Esophagus squamous epithelium (tissue), 5 donors: ENCODE data around the gene CCDC38. TPM values are rescaled to one million over a fixed set of nuclear protein-coding genes. Genes with fewer than 3 reads are reported as not detected.
"Not testable (repeated sequence)": the region's sequence is repeated elsewhere in the genome, so short reads cannot be mapped to it uniquely, and the experiment has no call there.

Source experiments
- DNase-seq: peaks from one replicate; lab custom pipeline; 2025; lab: John Stamatoyannopoulos, UW
- H3K27ac ChIP-seq, 4 donors: fragments of 200-600 bp; sonication (generic); one replicate each; pipeline ENCODE4 v1.5.1; 2016 to 2019; ENCODE audit warnings: mild to moderate bottlenecking in 1 of 4
- H3K27me3 ChIP-seq, 4 donors: fragments of 200-600 bp; sonication (generic); 1 replicate in 3 of 4; 2 replicates in 1 of 4; pipeline versions ENCODE4 v1.5.1 to v1.6.0; 2017 to 2021; ENCODE audit warnings: antibody characterized with exemption in 1 of 4
- H3K36me3 ChIP-seq, 3 donors: fragments of 200-600 bp; sonication (generic); one replicate each; pipeline ENCODE4 v1.5.1; 2016 to 2019
- H3K4me1 ChIP-seq, 3 donors: fragments of 200-600 bp; sonication (generic); one replicate each; pipeline ENCODE4 v1.5.1; 2017 to 2019
- H3K4me3 ChIP-seq, 4 donors: fragments of 200-600 bp; sonication (generic); 1 replicate in 3 of 4; 2 replicates in 1 of 4; pipeline ENCODE4 v1.5.1; 2016 to 2019; ENCODE audit warnings: mild to moderate bottlenecking in 2 of 4, moderate library complexity in 1 of 4
- H3K9me3 ChIP-seq, 3 donors: fragments of 200-600 bp; sonication (generic); one replicate each; pipeline ENCODE4 v1.5.1; 2016 to 2019
- POLR2A ChIP-seq, 4 donors: fragments of 450-650 bp; IDR thresholded peaks; one replicate each; pipeline ENCODE4 v1.6.1; 2017; ENCODE audit warnings: antibody characterized with exemption in 4 of 4, mild to moderate bottlenecking in 4 of 4, moderate library complexity in 3 of 4
- WGBS, 2 donors: methylation state at CpG; one replicate each; pipeline ENCODE4 v1.1.5; 2018; 5-methylcytosine and 5-hydroxymethylcytosine counted together
- intact Hi-C: fragments of 100-400 bp; cut with DNase I; formaldehyde crosslinking; loops from one replicate; pipeline ENCODE4 v1.15.0; 2022
- total RNA-seq, 4 donors: library from RNA; depleted of rRNA; stranded (reverse); fragments of >200 nt; gene quantifications; one replicate each; pipeline ENCODE4 v1.1.0, GENCODE V29; 2016
- TF ChIP-seq, protein P1 (sequence below), 6 experiments: fragments of 450-650 bp in 4 of 6; fragments of 200-600 bp in 2 of 6; sonication (generic) in 2 of 6; IDR thresholded peaks; one replicate each; pipeline ENCODE4 v1.5.1; 2016 to 2019; ENCODE audit warnings: antibody characterized with exemption in 6 of 6, mild to moderate bottlenecking in 4 of 6, moderate library complexity in 4 of 6
- donor health status: DM: yes; HTN: yes; CAD: no.

Gene CCDC38
- total RNA-seq, 4 donors from 2014 or later: 0.23 TPM; not detected in 3

DNA sequence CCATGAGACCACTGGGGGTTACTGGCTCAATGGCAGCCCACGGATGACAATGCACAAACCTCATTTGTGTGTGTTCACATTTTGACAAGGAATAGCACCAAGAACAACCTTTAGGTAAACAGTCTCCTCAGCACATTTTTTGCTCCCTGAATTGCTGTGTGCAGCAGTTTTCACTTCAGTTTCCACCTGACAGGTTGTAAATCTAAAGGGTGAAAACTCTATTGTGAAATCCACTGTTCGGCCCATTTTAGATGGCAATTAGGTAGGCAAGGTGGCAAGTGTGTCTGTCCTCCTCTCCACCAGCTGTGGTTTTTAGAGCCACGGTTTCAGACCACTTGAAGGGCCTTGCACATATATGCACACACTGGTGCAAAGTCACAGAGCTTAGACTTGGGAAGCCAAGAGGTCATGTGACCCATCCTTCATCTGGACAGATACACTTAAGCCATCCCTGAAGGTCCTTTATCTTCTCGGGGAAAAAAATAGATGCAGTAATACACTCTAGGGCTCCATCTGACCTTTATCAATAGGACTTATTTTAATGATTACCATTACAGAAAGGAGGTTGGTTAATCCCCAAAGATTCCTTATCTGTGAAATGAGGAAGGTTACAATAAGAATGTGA is 30.5 kb upstream of the CCDC38 start:
- Histone ChIP-seq H3K27ac (no peak overlapping the region), H3K36me3 (no peaks in the 10 kb centered on the region), H3K4me1 (no peaks in the 10 kb centered on the region), H3K27me3 (no peaks in the 10 kb centered on the region), H3K9me3 (no peaks in the 10 kb centered on the region), H3K4me3 (no peak overlapping the region)
- no peak for TF ChIP-seq POLR2A (IDR thresholded peaks at IDR 0.05)
- TF ChIP-seq, protein P1, sequence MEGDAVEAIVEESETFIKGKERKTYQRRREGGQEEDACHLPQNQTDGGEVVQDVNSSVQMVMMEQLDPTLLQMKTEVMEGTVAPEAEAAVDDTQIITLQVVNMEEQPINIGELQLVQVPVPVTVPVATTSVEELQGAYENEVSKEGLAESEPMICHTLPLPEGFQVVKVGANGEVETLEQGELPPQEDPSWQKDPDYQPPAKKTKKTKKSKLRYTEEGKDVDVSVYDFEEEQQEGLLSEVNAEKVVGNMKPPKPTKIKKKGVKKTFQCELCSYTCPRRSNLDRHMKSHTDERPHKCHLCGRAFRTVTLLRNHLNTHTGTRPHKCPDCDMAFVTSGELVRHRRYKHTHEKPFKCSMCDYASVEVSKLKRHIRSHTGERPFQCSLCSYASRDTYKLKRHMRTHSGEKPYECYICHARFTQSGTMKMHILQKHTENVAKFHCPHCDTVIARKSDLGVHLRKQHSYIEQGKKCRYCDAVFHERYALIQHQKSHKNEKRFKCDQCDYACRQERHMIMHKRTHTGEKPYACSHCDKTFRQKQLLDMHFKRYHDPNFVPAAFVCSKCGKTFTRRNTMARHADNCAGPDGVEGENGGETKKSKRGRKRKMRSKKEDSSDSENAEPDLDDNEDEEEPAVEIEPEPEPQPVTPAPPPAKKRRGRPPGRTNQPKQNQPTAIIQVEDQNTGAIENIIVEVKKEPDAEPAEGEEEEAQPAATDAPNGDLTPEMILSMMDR (IDR thresholded peaks at IDR 0.05): no peak
- DNase-seq: no peak
- WGBS, 2 donors: 64 to 66% methylated on average over 3 to 4 of the region's 4 CpGs
- intact Hi-C loops: no loop called here

DNA sequence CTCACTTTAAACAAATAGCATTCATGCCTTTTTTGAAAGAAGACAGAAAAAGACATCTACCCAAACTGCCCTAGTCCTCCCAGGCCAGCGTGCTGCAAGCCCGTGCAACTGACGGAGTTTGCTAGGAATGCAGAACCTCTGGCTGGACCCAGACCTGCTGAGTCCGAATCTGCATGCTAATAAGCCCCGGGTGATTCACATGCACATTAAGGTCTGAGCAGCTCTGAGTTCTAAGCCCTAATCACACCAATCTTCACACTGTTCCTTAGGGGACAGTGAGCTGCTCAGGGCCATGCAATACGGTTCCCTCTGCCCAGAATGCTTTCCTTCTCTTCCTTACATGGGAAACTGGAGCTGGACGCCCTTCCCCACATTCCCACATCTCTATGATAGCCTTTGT is 28.5 kb upstream of the CCDC38 start:
- DNase-seq: no peak
- no peaks in the 10 kb centered on the region for H3K27me3 ChIP-seq
- H3K4me3 ChIP-seq: no peak overlapping the region
- no peaks in the 10 kb centered on the region for H3K36me3 ChIP-seq
- H3K9me3 ChIP-seq: no peaks in the 10 kb centered on the region
- intact Hi-C loops: no loop called here
- no peaks in the 10 kb centered on the region for H3K4me1 ChIP-seq
- WGBS, 2 donors: 42 to 65% methylated on average over 6 to 7 of the region's 7 CpGs
- H3K27ac ChIP-seq: no peak overlapping the region
- TF ChIP-seq, protein P1 (IDR thresholded peaks at IDR 0.05): no peak
- TF ChIP-seq POLR2A (IDR thresholded peaks at IDR 0.05): no peak

DNA sequence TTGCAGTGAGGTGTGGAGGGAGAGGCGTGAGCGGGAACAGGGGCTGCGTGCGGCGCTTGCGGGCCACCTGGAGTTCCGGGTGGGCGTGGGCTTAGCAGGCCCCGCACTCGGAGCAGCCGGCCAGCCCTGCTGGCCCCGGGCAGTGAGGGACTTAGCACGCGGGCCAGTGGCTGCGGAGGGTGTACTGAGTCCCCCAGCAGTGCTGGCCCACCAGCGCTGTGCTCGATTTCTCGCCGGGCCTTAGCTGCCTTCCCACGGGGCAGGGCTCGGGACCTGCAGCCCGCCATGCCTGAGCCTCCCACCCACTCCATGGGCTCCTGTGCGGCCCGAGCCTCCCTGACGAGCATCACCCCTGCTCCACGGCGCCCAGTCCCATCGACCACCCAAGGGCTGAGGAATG is 26.7 kb upstream of the CCDC38 start:
- H3K36me3 ChIP-seq, intact Hi-C loops, H3K4me1 ChIP-seq, H3K4me3 ChIP-seq, H3K27ac ChIP-seq, DNase-seq, H3K9me3 ChIP-seq, H3K27me3 ChIP-seq: not testable (repeated sequence)
- 90% methylated on average over 17 of the region's 28 CpGs; no CpG with 5 or more reads in 1 of the 2 donors for WGBS, 2 donors

DNA sequence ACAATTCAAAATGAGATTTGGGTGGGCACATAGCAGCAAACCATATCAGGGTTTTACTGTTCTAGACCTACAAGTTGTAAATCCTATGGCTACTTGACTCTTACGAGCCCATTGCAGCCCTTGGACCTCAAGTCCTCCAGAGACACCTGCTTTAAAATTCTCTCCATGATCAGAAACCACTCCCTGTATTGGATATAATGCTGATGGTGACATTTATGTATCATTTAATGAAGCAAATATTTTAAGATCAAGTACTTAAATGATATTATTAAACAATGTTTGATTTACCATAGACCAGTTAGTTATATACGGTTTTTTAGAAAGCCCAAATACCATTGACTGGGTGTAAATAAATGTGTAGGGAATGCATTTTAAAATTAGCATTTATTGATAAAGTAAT is 24.9 kb upstream of the CCDC38 start:
- no peaks in the 10 kb centered on the region for H3K36me3 ChIP-seq
- H3K4me1 ChIP-seq: no peaks in the 10 kb centered on the region
- H3K27me3 ChIP-seq: no peaks in the 10 kb centered on the region
- no peak overlapping the region for H3K27ac ChIP-seq
- no peaks in the 10 kb centered on the region for H3K9me3 ChIP-seq
- 89 to 96% methylated on average over 2 of the region's 2 CpGs for WGBS, 2 donors
- TF ChIP-seq, protein P1 (IDR thresholded peaks at IDR 0.05): no peak
- TF ChIP-seq POLR2A (IDR thresholded peaks at IDR 0.05): no peak
- no peak for DNase-seq
- intact Hi-C loops: no loop called here
- H3K4me3 ChIP-seq: no peak overlapping the region

DNA sequence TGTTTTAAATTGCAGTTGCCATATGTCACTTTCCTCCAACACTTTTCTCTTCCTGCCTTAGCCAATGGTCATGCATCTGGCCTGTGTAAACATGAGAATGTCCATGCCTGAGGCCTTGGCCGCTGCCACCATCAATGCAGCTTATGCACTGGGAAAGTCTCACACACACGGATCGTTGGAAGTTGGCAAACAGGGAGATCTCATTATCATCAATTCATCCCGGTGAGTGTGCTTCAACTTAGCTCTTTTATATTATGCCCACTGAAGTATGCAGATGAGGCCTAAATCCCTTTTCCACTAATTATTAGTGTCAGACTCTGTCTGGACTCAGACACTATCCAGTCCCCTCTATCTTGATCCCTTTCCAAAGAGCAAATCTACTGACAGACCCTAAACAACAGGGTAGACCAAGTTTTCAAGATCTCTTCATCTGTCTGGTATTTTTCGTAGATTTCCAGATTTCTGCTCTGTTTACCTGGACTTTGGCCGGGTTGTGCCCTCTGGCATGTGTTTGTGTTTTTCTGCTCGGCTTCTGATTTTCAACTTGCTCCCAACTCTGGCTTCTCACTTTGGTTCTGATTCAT is 24.0 kb upstream of the CCDC38 start:
- Histone ChIP-seq H3K4me1 (no peaks in the 10 kb centered on the region), H3K9me3 (no peaks in the 10 kb centered on the region), H3K4me3 (no peak overlapping the region), H3K27ac (no peak overlapping the region), H3K36me3 (no peaks in the 10 kb centered on the region), H3K27me3 (no peaks in the 10 kb centered on the region)
- intact Hi-C loops: no loop called here
- 69 to 71% methylated on average over 7 of the region's 7 CpGs for WGBS, 2 donors
- TF ChIP-seq, protein P1 (IDR thresholded peaks at IDR 0.05): no peak
- TF ChIP-seq POLR2A (IDR thresholded peaks at IDR 0.05): no peak
- no peak for DNase-seq
